IPS DF 6.9 (cell line): ENCODE data around the gene MGP.

Experiments
- DNase-seq: peaks from one replicate; pipeline ENCODE4 v3.0.0-alpha.2; 2013; ENCODE audit warnings: low read depth, low spot score
- H3K27ac ChIP-seq: one replicate; pipeline ENCODE4 v1.5.1; 2013; ENCODE audit warnings: low read length, control low read depth
- H3K27me3 ChIP-seq: 2 replicates; pipeline ENCODE4 v1.6.1; 2013; ENCODE audit warnings: mild to moderate bottlenecking, low read length; ENCODE audit not compliant: control insufficient read depth, insufficient read depth
- H3K36me3 ChIP-seq: 2 replicates; pipeline ENCODE4 v1.6.1; 2013; ENCODE audit warnings: low read length; ENCODE audit not compliant: control insufficient read depth, insufficient read depth
- H3K4me1 ChIP-seq: 2 replicates; pipeline ENCODE4 v1.6.1; 2013; ENCODE audit warnings: low read length; ENCODE audit not compliant: control insufficient read depth, insufficient read depth
- H3K4me3 ChIP-seq: 2 replicates; pipeline ENCODE4 v1.5.1; 2013; ENCODE audit warnings: mild to moderate bottlenecking, low read length
- H3K9me3 ChIP-seq: 2 replicates; pipeline ENCODE4 v1.6.1; 2013; ENCODE audit warnings: low read length, inconsistent platforms; ENCODE audit not compliant: control insufficient read depth, insufficient read depth
- WGBS: extraction: QIAGEN DNeasy Blood & Tissue Kit; methylation state at CpG from one replicate; pipeline ENCODE4 v1.1.7; 2013; ENCODE audit warnings: mixed read lengths, missing lambda C conversion rate; ENCODE audit not compliant: insufficient read length, insufficient coverage; 5-methylcytosine and 5-hydroxymethylcytosine counted together

Gene MGP

DNA sequence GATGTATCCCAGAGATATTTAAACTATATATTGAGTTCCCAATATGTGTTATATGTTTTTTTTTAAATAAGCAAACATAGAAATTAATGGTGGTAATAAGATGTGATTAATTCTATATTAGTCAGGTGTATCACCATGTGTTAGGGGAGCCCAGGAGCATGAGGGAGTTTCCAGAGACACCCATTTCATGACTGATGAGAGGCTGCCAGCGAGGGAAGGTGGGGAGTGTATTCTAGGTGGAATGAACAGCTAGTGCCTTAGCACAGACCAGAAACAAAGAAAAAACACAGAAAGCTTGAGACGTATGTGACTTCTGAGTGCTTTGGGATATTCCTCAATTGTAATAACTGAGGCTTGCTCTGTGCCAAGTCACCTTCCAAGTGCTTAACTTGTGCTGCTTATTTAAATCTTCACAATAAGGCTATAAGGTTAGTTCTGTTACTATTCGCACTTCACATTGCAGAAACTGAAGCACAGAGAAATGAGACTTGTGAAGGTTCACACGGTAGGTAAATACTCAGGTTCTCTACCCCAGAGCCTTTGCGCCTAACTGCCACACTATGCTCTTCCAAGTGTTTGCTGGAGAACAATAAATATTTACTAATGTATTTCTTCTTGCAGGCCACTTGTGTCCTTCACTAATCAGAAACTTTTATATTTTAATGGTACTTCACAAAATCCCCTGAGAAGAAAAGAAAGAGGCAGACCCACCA, 17.9 kb upstream of the MGP start:
- no peaks in the 10 kb centered on the region for H3K36me3 ChIP-seq
- H3K4me1 ChIP-seq, result no peaks in the 10 kb centered on the region
- no peaks in the 10 kb centered on the region for H3K9me3 ChIP-seq
- WGBS, result no CpG with 5 or more reads among the region's 5 CpGs
- H3K27me3 ChIP-seq, result no peaks in the 10 kb centered on the region
- DNase-seq, result no peak
- H3K4me3 ChIP-seq, result no peak overlapping the region
- H3K27ac ChIP-seq, result no peak overlapping the region

DNA sequence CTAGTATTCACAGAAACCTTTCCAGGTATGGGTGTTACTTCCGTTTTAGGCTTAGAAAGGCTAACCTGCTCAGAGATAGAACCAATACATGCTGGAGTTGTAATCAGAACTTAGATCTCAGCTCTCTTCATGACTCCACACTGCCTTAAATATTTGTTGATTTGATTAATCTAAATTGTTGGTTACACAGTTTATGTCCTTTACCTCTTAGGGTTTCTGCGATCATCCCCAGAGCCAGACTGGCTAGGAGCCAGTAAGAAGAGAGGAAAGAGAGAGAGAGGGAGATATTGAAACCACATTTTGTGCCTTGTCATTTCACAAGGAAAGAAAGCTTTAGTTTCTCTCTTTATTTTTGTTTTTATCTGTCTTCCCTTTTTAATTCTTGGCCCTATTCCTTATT, 16.8 kb upstream of the MGP start:
- Histone ChIP-seq H3K27me3 (no peaks in the 10 kb centered on the region), H3K27ac (no peak overlapping the region), H3K9me3 (no peaks in the 10 kb centered on the region), H3K4me1 (no peaks in the 10 kb centered on the region), H3K4me3 (no peak overlapping the region), H3K36me3 (no peaks in the 10 kb centered on the region)
- DNase-seq, result no peak
- WGBS, result no CpG with 5 or more reads among the region's 2 CpGs

DNA sequence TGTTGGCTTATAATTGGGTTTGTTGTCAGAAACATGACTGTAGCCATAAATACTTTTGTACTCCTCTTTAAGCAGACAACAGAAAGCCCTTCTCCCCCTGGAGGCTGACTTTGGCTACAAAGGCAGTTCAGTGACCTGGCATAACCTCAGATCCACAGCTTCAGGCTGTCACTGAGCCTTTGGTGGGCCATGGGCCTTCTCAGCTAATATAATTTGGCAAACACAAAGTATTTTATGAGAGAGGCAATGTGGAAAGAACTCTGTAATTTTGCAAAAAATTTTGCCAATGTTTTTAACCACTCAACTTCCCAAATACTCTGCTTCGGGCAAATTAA, 15.5 kb upstream of the MGP start:
- no peak overlapping the region for H3K27ac ChIP-seq
- H3K4me1 ChIP-seq, result no peaks in the 10 kb centered on the region
- no peaks in the 10 kb centered on the region for H3K27me3 ChIP-seq
- H3K9me3 ChIP-seq, result no peaks in the 10 kb centered on the region
- no peak for DNase-seq
- WGBS, result no CpG with 5 or more reads among the region's 1 CpG
- H3K4me3 ChIP-seq, result no peak overlapping the region
- H3K36me3 ChIP-seq, result no peaks in the 10 kb centered on the region

DNA sequence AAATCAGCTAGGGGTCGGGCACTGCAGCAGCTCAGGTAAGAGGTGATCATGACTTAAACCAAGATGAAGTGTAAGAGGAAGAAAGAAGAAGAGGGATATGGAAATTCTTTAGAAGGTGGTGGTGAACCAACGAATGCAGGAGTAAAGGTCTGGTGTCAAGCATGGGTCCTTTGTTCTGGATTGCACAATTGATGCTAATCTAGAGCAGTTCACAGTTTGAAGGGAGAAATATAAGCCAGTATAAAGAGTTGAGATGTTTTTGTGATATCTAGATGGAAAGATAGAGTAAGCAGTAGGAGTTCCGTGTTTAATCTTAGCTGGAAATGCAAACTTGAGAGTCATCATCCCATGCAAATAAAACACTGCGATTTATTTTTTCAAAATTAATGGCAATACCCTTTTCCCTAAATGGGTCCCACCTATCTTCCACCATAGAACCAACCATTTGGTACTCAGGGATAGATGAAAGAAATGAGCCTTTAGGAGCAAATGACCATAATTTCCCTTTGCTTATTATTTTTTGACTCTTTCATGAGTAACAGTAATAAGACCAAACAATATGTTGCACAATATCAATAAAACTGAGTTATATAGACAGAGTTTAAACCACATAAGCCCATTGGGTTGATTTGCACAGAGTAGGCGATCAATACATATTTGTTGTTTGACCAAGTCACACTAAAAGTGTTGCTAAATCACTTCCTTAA, 15.0 kb upstream of the MGP start:
- Histone ChIP-seq H3K9me3 (no peaks in the 10 kb centered on the region), H3K4me1 (no peaks in the 10 kb centered on the region), H3K27ac (no peak overlapping the region), H3K27me3 (no peaks in the 10 kb centered on the region), H3K4me3 (no peak overlapping the region), H3K36me3 (no peaks in the 10 kb centered on the region)
- DNase-seq, result no peak
- WGBS, result no CpG with 5 or more reads among the region's 5 CpGs

DNA sequence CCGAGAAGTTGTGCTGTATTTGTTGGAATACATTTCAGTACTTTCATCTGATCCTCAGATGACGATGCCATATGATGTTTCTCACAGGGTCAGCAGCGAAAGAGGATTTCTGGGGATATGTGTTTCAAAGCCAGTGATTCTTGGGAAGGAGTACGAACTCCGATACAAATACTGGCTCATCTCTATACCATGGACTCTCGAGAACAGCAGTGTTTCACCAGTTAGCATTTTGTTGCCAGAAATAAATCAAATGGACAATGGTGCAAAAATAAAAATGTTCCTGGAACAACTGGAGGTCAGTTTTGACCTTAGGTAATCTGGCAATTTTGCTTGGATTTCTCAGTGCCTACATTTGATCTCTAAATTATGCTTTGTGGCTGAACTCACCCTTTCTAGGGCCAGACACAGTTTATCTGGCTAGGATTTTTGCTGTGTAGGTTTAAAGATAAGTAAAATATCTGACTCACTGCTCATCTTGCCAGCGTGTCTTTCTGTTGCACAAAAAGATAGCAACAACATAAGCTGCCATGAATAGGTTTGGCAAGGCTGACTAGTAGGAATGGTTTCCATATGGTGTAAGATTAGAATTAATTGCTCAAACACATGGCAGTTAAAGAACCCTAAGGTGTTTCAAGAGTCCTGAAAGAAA, 11.0 kb upstream of the MGP start:
- no peaks in the 10 kb centered on the region for H3K9me3 ChIP-seq
- H3K27me3 ChIP-seq, result no peaks in the 10 kb centered on the region
- H3K4me1 ChIP-seq, result no peaks in the 10 kb centered on the region
- no peak for DNase-seq
- H3K36me3 ChIP-seq, result no peaks in the 10 kb centered on the region
- no peak overlapping the region for H3K27ac ChIP-seq
- no CpG with 5 or more reads among the region's 7 CpGs for WGBS
- no peak overlapping the region for H3K4me3 ChIP-seq

DNA sequence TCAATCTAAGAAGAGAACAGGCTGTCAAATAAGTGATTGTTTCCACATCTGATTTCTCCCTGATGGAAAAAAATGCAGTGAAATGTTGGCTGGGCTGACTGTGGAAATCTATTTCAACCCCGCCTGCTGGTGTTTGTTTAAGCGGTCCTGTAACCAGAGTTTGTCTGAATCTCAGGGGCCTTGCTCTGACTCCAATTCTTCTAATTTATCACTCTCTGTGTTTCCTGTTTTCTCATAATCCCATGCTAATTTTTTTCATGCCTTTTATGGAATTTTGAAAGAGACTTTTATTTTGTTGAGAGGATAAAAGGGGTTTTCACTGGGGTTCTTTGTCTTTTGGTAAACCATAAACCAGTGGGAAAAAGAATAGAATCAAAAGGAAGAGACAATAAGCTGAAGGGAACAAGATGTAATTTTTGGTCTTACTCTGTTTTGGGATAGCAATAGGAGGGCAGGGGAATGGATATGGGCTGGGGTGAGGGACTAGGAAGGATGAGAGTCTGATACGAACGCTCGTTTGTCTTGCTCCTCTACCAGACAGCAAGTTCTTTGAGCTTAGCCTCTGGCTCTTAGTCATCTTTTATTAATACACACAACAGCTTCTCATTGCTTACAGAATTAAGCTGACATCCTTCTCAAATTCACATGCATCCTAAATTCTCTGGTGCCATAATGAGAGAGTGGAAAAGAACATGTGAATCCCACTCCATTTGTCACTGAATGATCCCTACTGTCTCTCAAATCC, 8.0 kb upstream of the MGP start:
- Histone ChIP-seq H3K4me3 (no peak overlapping the region), H3K9me3 (no peaks in the 10 kb centered on the region), H3K27ac (no peak overlapping the region), H3K27me3 (no peaks in the 10 kb centered on the region), H3K4me1 (no peaks in the 10 kb centered on the region), H3K36me3 (no peaks in the 10 kb centered on the region)
- DNase-seq, result no peak
- WGBS, result no CpG with 5 or more reads among the region's 5 CpGs

DNA sequence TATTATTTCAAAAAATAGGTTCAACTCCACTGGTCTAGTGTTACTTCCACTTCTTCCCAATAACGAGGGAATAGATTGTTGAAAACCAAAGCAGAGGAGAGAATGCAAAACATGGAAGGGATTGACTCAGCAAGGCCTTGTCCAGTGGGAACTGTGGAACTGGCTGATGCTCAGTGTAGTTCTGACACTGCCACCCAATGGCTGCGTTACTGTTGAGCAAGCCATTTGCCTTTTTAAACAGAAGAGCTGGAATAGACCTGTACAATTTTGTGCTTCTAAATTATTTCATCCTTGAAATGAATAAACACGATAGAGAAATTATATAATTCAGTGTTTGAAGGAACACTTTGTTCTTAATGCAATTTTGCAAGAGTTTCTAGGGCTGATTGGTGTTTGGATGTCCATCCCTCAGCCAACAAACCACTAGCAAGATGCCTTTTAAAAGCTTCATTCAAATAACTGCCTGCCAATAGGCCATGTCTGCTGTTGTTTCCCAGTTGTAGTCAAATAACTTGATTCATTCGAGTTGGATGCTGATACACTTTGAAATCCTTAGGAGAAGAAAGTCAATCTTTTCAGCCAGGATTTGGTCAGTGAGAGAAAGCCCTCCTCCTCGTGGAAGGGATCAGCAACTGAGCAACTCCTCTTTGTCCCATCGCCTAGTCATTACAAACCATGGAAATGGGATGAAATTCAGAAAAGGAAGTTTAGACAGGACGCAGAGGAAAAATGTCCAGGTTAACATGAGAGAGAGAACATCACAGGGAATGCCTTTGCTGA, 7.3 kb upstream of the MGP start:
- Histone ChIP-seq H3K4me3 (no peak overlapping the region), H3K36me3 (no peaks in the 10 kb centered on the region), H3K4me1 (no peaks in the 10 kb centered on the region), H3K27ac (no peak overlapping the region), H3K27me3 (no peaks in the 10 kb centered on the region), H3K9me3 (no peaks in the 10 kb centered on the region)
- no peak for DNase-seq
- WGBS, result no CpG with 5 or more reads among the region's 7 CpGs

DNA sequence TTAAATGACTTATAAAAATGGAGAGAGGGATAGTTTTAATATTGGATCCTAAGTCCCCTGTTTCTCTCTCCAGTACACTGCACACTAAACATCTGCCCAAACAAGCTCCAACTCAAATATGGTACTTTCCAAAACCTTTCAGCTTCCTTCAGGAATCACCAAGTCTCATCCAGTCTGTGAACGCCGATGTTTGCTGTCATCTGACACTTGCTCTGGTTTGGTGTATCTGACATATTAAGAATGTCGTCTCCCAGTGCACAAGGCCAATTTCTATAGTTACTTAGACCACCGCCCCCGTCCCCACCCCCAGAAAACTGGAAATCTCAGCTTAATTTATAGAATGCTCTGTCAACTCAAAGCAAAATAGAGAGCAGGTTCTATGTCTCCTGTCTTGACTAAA, 5.0 kb upstream of the MGP start:
- Histone ChIP-seq H3K27ac (no peak overlapping the region), H3K27me3 (no peaks in the 10 kb centered on the region), H3K4me3 (no peak overlapping the region), H3K4me1 (no peaks in the 10 kb centered on the region), H3K36me3 (no peaks in the 10 kb centered on the region), H3K9me3 (no peaks in the 10 kb centered on the region)
- DNase-seq, result no peak
- WGBS, result no CpG with 5 or more reads among the region's 5 CpGs

DNA sequence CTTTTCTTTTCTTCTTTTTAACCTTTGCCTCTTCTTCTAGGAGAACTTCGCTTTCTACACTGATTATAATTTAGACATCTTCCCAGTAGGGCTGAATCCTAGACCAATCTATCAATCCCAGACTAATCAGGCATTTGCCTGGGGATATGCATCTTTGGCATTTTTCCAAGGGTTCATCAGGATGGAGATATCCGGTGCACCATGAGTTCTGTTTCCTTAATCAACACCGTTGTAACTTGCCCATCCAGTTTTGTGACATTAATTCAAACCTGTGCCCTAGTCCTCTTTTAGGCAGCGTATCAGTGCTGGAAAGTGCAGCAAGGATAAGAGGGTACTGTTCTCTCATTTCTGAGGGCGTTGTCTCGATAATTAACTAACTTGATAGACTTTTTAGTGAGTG, 617 bp upstream of the MGP start:
- WGBS, result no CpG with 5 or more reads among the region's 6 CpGs
- no peak for DNase-seq
- Histone ChIP-seq H3K27me3 (no peaks in the 10 kb centered on the region), H3K4me1 (no peaks in the 10 kb centered on the region), H3K4me3 (no peak overlapping the region), H3K27ac (no peak overlapping the region), H3K9me3 (no peaks in the 10 kb centered on the region), H3K36me3 (no peaks in the 10 kb centered on the region)

DNA sequence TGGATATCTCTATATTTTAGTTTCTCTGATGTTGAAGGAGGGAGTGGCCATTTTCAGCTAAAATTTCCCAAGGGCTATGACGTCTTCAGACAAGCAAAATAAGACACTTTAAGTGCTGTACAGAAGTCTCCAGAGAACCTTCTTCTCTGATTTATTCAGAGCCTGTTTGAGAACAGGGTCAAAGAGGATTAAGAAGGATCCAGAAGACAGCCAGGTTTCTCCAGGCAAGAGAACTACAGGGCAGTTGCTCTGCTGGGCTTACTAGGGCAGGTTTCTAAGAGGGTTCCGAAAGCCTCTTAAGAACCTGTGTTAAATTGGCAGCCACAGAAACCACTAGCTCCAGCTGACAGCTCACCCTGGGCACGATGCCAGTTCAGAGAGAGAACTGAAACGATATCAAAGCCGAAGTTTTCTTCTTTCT, 1.2 kb downstream of the MGP start:
- H3K4me3 ChIP-seq, result no peak overlapping the region
- H3K36me3 ChIP-seq, result no peaks in the 10 kb centered on the region
- no peaks in the 10 kb centered on the region for H3K27me3 ChIP-seq
- no CpG with 5 or more reads among the region's 5 CpGs for WGBS
- no peak overlapping the region for H3K27ac ChIP-seq
- no peaks in the 10 kb centered on the region for H3K9me3 ChIP-seq
- no peaks in the 10 kb centered on the region for H3K4me1 ChIP-seq
- no peak for DNase-seq
